GM12873 (cell line): ENCODE measurements around the gene CLCN3.

Source experiments
- CTCF ChIP-seq: IDR thresholded peaks from 2 replicates; pipeline ENCODE4 v1.5.1; 2012; ENCODE audit warnings: low read depth, mild to moderate bottlenecking, moderate library complexity, low read length, control low read depth; ENCODE audit not compliant: insufficient read depth; ENCODE audit errors: missing control alignments

The CLCN3 gene

DNA sequence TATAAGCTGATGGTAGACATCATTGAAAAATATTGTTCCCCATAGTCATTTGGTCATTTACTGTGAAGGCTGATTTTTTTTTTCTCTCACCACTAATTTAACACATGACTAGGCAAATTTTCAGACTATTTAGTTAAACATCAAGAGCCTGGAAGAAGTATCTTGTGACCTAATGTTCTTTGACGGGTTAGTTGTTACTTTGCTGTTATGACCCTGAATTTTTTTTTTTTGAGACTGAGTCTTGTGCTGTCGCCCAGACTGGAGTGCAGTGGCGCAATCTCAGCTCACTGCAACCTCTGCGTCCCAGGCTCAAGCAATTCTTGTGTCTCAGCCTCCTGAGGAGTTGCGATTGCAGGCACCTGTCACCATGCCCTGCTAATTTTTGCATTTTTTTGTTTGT, 70.4 kb downstream of the CLCN3 start:
- no peak for TF ChIP-seq CTCF

- no peak for TF ChIP-seq CTCF
Observed at GRCh38 chr4:169698331-169698730, 78.0 kb downstream of the CLCN3 start.

GRCh38 chr4:169707958-169708643, 87.7 kb downstream of the CLCN3 start:
- TF ChIP-seq CTCF: no peak

DNA sequence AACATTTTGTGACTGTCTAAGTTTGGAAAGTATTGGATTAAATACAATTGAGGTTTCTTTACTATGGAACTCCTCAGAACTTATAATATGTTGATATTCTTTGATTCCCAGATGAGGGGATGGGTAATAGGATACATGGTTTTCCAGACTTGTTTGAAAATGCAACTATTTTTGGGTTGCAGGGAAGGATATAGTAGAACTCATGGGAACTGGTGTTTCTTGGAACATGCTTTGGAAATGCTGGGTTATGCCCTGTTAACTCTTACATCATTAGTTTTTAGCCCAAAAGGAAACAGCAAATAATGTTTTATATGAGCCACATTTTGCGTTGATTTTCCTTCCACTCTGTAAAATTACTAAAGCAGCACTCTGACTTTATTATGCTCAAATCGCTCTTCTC, 95.4 kb downstream of the CLCN3 start:
- TF ChIP-seq CTCF: no peak

DNA sequence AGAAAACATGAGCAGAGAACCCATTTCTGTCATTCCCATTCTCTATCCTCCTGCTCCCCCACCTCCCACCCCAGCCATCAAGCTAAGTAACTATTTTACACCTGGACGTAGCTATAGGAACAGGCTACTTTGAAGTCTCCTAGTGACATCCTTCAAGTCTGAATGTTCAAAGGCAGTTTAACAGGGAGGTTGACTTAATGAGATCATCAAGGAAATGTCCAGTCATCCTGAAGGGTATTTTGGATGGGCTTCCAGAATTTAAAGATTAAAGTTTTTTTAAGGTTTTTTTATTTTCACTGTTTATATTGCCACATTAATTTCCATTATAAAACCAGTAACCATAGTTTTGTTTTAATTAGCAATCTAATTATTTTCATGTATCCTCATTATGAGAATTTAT, 96.3 kb downstream of the CLCN3 start:
- no peak for TF ChIP-seq CTCF

- TF ChIP-seq CTCF: no peak
Observed at GRCh38 chr4:169720529-169720928, 100.2 kb downstream of the CLCN3 start.

- no peak for TF ChIP-seq CTCF
Observed at GRCh38 chr4:169723207-169723965, 103.0 kb downstream of the CLCN3 start.
